Measurements from ENCODE around the gene XPO6. TPM values are rescaled to one million over a fixed set of nuclear protein-coding genes. Genes with fewer than 3 reads are reported as not detected.

Gene XPO6
- total RNA-seq, 1 experiment from 2014 or later = 85.2 TPM

DNA sequence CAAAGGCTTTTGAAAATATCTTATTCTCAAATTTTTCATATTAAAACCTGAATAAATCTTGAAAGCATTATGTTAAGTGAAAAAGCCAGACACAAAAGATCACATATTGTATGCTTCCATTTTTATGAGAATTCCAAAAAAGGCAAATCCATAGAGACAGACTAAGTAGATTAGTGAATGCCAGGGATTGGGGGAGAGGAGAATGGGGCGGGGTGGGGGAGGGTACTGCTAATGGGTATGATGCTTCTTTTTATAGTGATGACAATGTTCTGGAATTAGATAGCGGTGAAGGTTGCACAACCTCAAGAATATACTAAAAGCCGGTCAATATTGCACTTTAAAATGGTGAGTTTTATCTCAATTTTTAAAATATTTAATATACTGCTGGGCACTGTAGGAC lies 44.0 kb downstream of the XPO6 start:
- DNase-seq (ENCODE audit: low read depth, low spot score) = no peak
- in situ Hi-C loops (cut with HindIII; ENCODE audit: low pct_unique_long_range_greater_than_20kb, low sequenced_read_pairs) = no loop called here

- in situ Hi-C loops (cut with HindIII; ENCODE audit: low pct_unique_long_range_greater_than_20kb, low sequenced_read_pairs) = no loop called here
- no peak for DNase-seq (ENCODE audit: low read depth, low spot score)
These were observed 44.5 kb downstream of the XPO6 start for GRCh38 chr16:28167221-28167620.

- DNase-seq (ENCODE audit: low read depth, low spot score) = no peak
- in situ Hi-C loops (cut with HindIII; ENCODE audit: low pct_unique_long_range_greater_than_20kb, low sequenced_read_pairs) = no loop called here
These were observed 45.2 kb downstream of the XPO6 start for GRCh38 chr16:28166394-28167208.

- DNase-seq (ENCODE audit: low read depth, low spot score) = no peak
- in situ Hi-C loops (cut with HindIII; ENCODE audit: low pct_unique_long_range_greater_than_20kb, low sequenced_read_pairs) = no loop called here
These were observed 46.2 kb downstream of the XPO6 start for GRCh38 chr16:28165598-28165997.

DNA sequence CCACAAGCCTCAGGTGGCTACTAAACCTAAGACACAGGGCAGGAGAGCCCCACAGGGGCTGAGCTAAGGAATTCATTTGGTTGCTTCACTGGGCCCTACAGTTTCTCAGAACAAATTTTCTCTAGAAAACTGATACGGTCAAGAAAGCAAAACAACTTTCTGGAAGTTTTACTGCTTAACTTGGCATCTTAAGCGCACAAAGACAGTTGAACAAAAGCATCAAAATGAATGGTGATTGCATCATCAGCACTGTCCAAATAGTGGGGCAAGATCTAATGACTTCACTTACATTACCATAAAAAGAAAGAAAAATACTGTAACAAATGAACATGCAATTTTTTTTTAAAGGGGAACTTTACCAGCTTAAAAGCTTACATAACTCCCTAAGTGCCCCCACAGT lies 47.6 kb downstream of the XPO6 start:
- DNase-seq (ENCODE audit: low read depth, low spot score) = no peak
- in situ Hi-C loops (cut with HindIII; ENCODE audit: low pct_unique_long_range_greater_than_20kb, low sequenced_read_pairs) = no loop called here

- no peak for DNase-seq (ENCODE audit: low read depth, low spot score)
- in situ Hi-C loops (cut with HindIII; ENCODE audit: low pct_unique_long_range_greater_than_20kb, low sequenced_read_pairs) = no loop called here
These were observed 48.1 kb downstream of the XPO6 start for GRCh38 chr16:28163699-28164098.

- no peak for DNase-seq (ENCODE audit: low read depth, low spot score)
- in situ Hi-C loops (cut with HindIII; ENCODE audit: low pct_unique_long_range_greater_than_20kb, low sequenced_read_pairs) = no loop called here
These were observed 49.4 kb downstream of the XPO6 start for GRCh38 chr16:28162326-28162877.

- in situ Hi-C loops (cut with HindIII; ENCODE audit: low pct_unique_long_range_greater_than_20kb, low sequenced_read_pairs) = no loop called here
- DNase-seq (ENCODE audit: low read depth, low spot score) = no peak
These were observed 50.1 kb downstream of the XPO6 start for GRCh38 chr16:28161626-28162025.

- DNase-seq (ENCODE audit: low read depth, low spot score) = peak; percentile 59
- in situ Hi-C loops (cut with HindIII; ENCODE audit: low pct_unique_long_range_greater_than_20kb, low sequenced_read_pairs) = no loop called here
These were observed 53.6 kb downstream of the XPO6 start for GRCh38 chr16:28158136-28158535.

- no peak for DNase-seq (ENCODE audit: low read depth, low spot score)
- in situ Hi-C loops (cut with HindIII; ENCODE audit: low pct_unique_long_range_greater_than_20kb, low sequenced_read_pairs) = no loop called here
These were observed 55.6 kb downstream of the XPO6 start for GRCh38 chr16:28156056-28156680.

DNA sequence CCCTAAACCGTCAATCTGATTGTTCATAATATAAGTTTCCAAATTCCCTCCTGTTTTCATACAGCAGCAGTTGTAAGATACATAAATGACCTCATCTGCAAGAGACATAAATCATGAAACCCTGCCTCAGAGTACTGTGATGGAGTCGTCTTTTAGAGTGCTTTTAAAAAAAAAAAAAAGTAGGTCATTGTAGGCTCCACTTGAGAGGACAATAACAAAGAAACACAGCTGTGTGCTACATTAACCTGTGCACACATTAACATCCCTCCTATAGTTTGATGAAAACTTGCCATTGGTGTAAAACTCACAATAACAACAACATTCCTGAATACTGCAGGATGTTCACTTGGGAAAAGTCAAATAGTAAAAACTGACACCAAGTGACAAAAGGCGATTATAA lies 56.5 kb downstream of the XPO6 start:
- no peak for DNase-seq (ENCODE audit: low read depth, low spot score)
- in situ Hi-C loops (cut with HindIII; ENCODE audit: low pct_unique_long_range_greater_than_20kb, low sequenced_read_pairs) = no loop called here

GRCh38 chr16:28151180-28151579 lies 60.6 kb downstream of the XPO6 start:
- DNase-seq (ENCODE audit: low read depth, low spot score) = no peak
- in situ Hi-C loops (cut with HindIII; ENCODE audit: low pct_unique_long_range_greater_than_20kb, low sequenced_read_pairs) = no loop called here

DNA sequence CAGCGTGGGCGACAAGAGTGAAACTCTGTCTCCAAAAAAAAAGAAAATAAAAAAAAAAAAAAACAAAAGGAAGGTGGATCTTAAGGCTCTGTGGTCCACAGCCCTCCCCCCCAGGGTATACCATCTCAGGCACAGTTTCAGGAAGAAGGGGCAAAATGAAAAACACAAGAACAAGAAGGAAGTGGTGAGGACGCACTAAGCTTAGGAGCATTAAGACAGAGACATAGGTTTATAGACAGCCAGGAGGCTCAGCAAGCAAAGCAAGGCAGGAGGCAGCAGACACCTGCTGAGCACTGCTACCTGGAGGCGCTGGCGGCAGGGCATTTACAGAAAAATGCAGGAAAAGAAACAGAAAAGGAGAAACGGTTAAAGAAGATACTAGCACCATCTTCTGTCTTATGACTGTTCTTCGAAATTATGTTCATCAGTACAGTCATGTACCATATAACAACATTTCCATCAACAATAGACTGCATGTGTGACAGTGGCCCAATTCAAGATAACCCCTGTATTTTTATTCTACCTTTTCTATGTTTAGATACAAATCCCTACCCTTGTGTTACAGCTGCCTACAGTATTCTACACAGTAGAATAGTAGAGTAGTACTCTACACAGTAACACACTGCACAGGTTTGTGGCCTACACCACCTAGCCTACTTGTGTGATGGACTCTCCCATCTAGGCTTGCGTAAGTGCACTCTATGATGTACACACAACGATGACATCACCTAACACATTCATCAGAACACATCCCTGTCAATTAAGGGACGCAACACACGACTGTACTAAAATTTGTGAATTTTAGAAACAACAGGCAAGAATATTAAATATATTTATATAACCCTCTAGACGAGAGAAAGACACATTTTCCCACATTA lies 62.5 kb downstream of the XPO6 start:
- DNase-seq (ENCODE audit: low read depth, low spot score) = no peak
- in situ Hi-C loops (cut with HindIII; ENCODE audit: low pct_unique_long_range_greater_than_20kb, low sequenced_read_pairs) = no loop called here

DNA sequence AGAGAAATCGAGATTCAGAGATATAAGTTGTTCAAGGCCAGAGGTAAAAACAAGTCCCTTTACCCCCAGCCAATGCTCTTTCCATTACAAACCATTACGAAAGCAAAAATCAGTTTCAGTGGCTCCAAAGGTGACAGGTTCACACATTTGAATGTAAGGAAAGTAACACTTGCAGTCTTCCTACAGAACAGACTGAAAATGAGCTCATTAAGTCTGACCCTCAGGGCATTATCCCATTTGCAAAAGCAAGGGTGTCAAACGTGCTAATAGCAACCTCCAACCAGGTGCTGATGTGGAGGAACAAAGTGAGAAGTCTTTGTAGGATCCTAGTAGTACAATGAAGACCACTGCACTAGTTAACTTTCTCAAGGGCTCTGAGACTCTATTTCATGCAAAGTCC lies 65.2 kb downstream of the XPO6 start:
- in situ Hi-C loops (cut with HindIII; ENCODE audit: low pct_unique_long_range_greater_than_20kb, low sequenced_read_pairs) = no loop called here
- no peak for DNase-seq (ENCODE audit: low read depth, low spot score)

GRCh38 chr16:28145796-28146195 lies 66.0 kb downstream of the XPO6 start:
- no peak for DNase-seq (ENCODE audit: low read depth, low spot score)
- in situ Hi-C loops (cut with HindIII; ENCODE audit: low pct_unique_long_range_greater_than_20kb, low sequenced_read_pairs) = no loop called here

DNA sequence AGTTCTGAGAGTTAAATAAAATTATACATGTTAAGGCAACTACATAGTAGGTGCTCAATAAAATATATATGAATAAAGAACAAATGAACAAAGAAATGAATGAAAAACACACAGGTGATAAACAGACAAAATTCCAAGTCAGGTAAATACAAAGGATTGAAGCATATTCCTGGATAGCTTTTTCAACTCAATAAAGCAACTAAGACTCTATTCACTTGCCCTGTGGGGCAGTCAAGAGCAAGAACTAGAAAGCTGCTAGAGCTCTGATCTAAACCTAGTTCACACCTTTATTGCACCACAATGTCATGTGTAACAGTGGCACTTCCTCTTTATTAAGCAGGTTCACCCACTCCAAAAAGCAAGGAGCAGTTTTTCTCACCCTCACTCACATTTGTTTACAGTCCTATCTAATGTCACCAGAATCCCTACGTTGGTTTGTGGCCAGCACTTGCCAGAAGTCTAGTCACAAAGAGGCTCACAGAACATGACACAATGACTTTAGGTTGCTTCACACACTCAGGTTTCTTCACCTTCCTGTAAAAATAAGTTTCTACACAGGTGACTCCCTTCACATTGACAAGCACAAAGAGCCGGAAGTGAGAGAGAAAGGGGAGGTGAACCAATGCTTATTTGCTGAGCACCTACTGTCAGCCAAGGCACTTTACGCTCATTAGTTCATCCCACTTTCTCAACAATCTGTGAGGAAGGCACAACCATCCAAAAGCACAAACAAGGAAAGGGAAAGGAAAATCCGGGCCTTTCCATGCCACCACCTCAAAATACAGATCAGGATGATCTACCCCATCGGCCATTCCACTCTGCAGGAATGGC lies 70.8 kb downstream of the XPO6 start:
- no peak for DNase-seq (ENCODE audit: low read depth, low spot score)
- in situ Hi-C loops (cut with HindIII; ENCODE audit: low pct_unique_long_range_greater_than_20kb, low sequenced_read_pairs) = no loop called here

GRCh38 chr16:28139530-28139929 lies 72.2 kb downstream of the XPO6 start:
- in situ Hi-C loops (cut with HindIII; ENCODE audit: low pct_unique_long_range_greater_than_20kb, low sequenced_read_pairs) = no loop called here
- DNase-seq (ENCODE audit: low read depth, low spot score) = no peak

Data from SK-MEL-5 (cell line).